Neural cell (in vitro differentiated cells): ENCODE measurements around the gene GYS2. TPM values are rescaled to one million over a fixed set of nuclear protein-coding genes. Genes with fewer than 3 reads are reported as not detected.

Experiments used
- H2AFZ ChIP-seq: fragments of 200-600, 300-800 bp; sonication (generic), shearing (Covaris generic); 2 replicates; pipeline ENCODE4 v1.6.0; 2014; ENCODE audit warnings: low read depth, mild to moderate bottlenecking, antibody characterized with exemption, low read length, moderate library complexity
- H3F3A ChIP-seq: fragments of 200-600 bp; shearing (Covaris generic); 2 replicates; pipeline ENCODE4 v1.6.1; 2016; ENCODE audit warnings: mild to moderate bottlenecking, moderate library complexity, mixed read lengths, antibody characterized with exemption, low read length; ENCODE audit not compliant: insufficient read depth, poor library complexity, severe bottlenecking
- H3K27ac ChIP-seq: fragments of 200-600, 300-800 bp; sonication (generic), shearing (Covaris generic); 2 replicates; pipeline ENCODE4 v1.5.1; 2014; ENCODE audit warnings: mild to moderate bottlenecking, low read length, moderate library complexity
- H3K27me3 ChIP-seq: fragments of 300-800, 200-600 bp; sonication (generic), shearing (Covaris generic); 2 replicates; pipeline ENCODE4 v1.6.0; 2014; ENCODE audit warnings: mild to moderate bottlenecking, low read depth, low read length, moderate library complexity; ENCODE audit not compliant: insufficient read depth
- H3K36me3 ChIP-seq: fragments of 300-800, 200-600 bp; sonication (generic), shearing (Covaris generic); 2 replicates; pipeline ENCODE4 v1.5.1; 2014; ENCODE audit warnings: mild to moderate bottlenecking, antibody characterized with exemption, low read length, moderate library complexity; ENCODE audit not compliant: insufficient read depth
- H3K4me2 ChIP-seq: fragments of 300-800, 200-600 bp; sonication (generic), shearing (Covaris generic); 2 replicates; pipeline ENCODE4 v1.6.0; 2014; ENCODE audit warnings: mild to moderate bottlenecking, low read length
- H3K4me3 ChIP-seq: fragments of 300-800, 200-600 bp; sonication (generic), shearing (Covaris generic); 2 replicates; pipeline ENCODE4 v1.5.1; 2014; ENCODE audit warnings: mild to moderate bottlenecking, low read length, moderate library complexity
- H3K79me2 ChIP-seq: fragments of 200-600 bp; shearing (Covaris generic); replicated peaks from 2 replicates; pipeline ENCODE4 v1.6.0; 2014; ENCODE audit warnings: mild to moderate bottlenecking, low read length, moderate library complexity; ENCODE audit not compliant: insufficient read depth
- H3K9ac ChIP-seq: fragments of 300-800, 200-600 bp; sonication (generic), shearing (Covaris generic); 2 replicates; pipeline ENCODE4 v1.6.1; 2016; ENCODE audit warnings: mild to moderate bottlenecking, low read length, mixed read lengths
- H3K9me2 ChIP-seq: fragments of 200-600 bp; shearing (Covaris generic); 2 replicates; pipeline ENCODE4 v1.6.1; 2016; ENCODE audit warnings: mild to moderate bottlenecking, low read length, mixed read lengths; ENCODE audit not compliant: insufficient read depth
- H3K9me3 ChIP-seq: fragments of 200-600, 300-800 bp; sonication (generic), shearing (Covaris generic); 2 replicates; pipeline ENCODE4 v1.6.1; 2016; ENCODE audit warnings: mild to moderate bottlenecking, mixed run types, low read length, moderate library complexity, mixed read lengths
- H4K20me1 ChIP-seq: fragments of 200-600 bp; shearing (Covaris generic); 2 replicates; pipeline ENCODE4 v1.6.1; 2016; ENCODE audit warnings: mild to moderate bottlenecking, mixed run types; ENCODE audit not compliant: insufficient read depth
- EP300 ChIP-seq: fragments of 450-650 bp; conservative IDR thresholded peaks from 2 replicates; pipeline ENCODE4 v1.6.1; 2014; ENCODE audit warnings: antibody characterized with exemption, mild to moderate bottlenecking, moderate library complexity; ENCODE audit not compliant: poor library complexity, severe bottlenecking
- EZH2 ChIP-seq: fragments of 200-600, 300-800 bp; shearing (Covaris generic), sonication (generic); IDR thresholded peaks from 2 replicates; pipeline ENCODE4 v1.6.1; 2014; ENCODE audit warnings: antibody characterized with exemption, low read length, borderline replicate concordance, mild to moderate bottlenecking; ENCODE audit not compliant: insufficient read depth, poor library complexity, severe bottlenecking
- MXI1 ChIP-seq: fragments of 450-650 bp; conservative IDR thresholded peaks from 2 replicates; pipeline ENCODE4 v1.6.1; 2014; ENCODE audit warnings: antibody characterized with exemption, mild to moderate bottlenecking; ENCODE audit not compliant: poor library complexity, severe bottlenecking
- POLR2AphosphoS5 ChIP-seq: IDR thresholded peaks from 2 replicates; pipeline ENCODE4 v1.6.1; 2012
- RAD21 ChIP-seq: fragments of 450-650 bp; conservative IDR thresholded peaks from 2 replicates; pipeline ENCODE4 v1.6.1; 2014; ENCODE audit warnings: antibody characterized with exemption, mild to moderate bottlenecking, moderate library complexity
- SMC3 ChIP-seq: fragments of 450-650 bp; conservative IDR thresholded peaks from 2 replicates; pipeline ENCODE4 v1.6.1; 2014; ENCODE audit warnings: antibody characterized with exemption, mild to moderate bottlenecking, moderate library complexity; ENCODE audit not compliant: poor library complexity
- TAF1 ChIP-seq: IDR thresholded peaks from 2 replicates; pipeline ENCODE4 v1.6.1; 2012; ENCODE audit warnings: low read depth
- polyA plus RNA-seq: library from polyadenylated mRNA; depleted of rRNA; stranded (reverse); fragments of >200 nt; gene quantifications from 2 replicates; pipeline ENCODE4 v1.2.3, GENCODE V29; 2014
- TF ChIP-seq, protein P1 (sequence below): IDR thresholded peaks from 2 replicates; pipeline ENCODE4 v1.6.1; 2012; ENCODE audit warnings: borderline replicate concordance
- TF ChIP-seq, protein P2 (sequence below): fragments of 450-650 bp; IDR thresholded peaks from 2 replicates; pipeline ENCODE4 v1.5.1; 2014; ENCODE audit warnings: antibody characterized with exemption, mild to moderate bottlenecking, moderate library complexity; ENCODE audit not compliant: poor library complexity, severe bottlenecking

GYS2 gene
- polyA plus RNA-seq, 1 donor from 2014 or later = not detected

DNA sequence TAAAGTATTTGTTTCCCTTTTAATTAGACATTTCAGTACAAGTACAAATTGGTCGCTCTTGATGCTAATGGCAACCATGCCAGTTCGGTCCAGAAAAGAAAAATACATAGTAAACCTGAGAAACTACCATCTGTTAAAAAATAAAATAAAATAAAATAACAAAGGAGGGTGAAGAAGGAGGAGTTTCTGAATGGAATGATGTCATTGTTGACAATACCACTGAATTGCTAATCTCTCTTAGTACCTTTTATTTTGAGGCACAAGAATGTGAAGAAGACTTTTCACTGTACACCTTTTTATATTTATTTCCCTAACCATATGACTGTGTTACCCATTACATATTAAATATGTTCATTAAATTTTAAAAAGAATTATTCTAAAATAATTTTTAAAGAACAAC lies 59.1 kb downstream of the GYS2 start:
- H3F3A ChIP-seq = no peaks in the 10 kb centered on the region
- H3K9me2 ChIP-seq = no peaks in the 10 kb centered on the region
- H4K20me1 ChIP-seq = no peaks in the 10 kb centered on the region
- H3K4me2 ChIP-seq = no peak overlapping the region
- no peaks in the 10 kb centered on the region for H3K9me3 ChIP-seq
- H3K4me3 ChIP-seq = no peak overlapping the region
- no peak overlapping the region for H3K9ac ChIP-seq
- TF ChIP-seq EP300 (no peak), TAF1 (no peak)
- no peaks in the 10 kb centered on the region for H3K36me3 ChIP-seq
- H3K27me3 ChIP-seq = no peaks in the 10 kb centered on the region
- H2AFZ ChIP-seq = no peak overlapping the region
- H3K79me2 ChIP-seq = no peaks in the 10 kb centered on the region
- no peak overlapping the region for H3K27ac ChIP-seq

DNA sequence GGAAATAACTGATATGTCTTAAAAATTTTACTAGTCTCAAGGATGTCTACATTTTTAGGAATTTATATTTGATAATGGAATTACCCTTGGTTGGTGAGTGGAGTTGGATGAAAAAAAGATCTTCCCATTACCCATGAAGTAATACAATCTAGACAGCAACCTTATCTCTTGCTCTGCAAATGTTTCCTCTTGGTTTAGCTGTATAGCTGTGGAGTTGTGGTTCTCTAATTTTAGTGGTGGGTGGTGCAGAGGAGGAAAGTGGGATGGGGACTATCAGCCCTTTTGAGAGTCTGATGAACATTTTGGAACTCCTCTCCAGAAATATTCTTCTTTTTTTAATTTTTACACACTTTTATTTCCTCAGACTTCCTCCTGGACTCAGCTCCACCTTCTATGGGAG lies 61.5 kb downstream of the GYS2 start:
- no peak overlapping the region for H3K27ac ChIP-seq
- no peaks in the 10 kb centered on the region for H3K9me2 ChIP-seq
- H3K79me2 ChIP-seq = no peaks in the 10 kb centered on the region
- no peak overlapping the region for H3K4me2 ChIP-seq
- H3K36me3 ChIP-seq = no peaks in the 10 kb centered on the region
- no peak overlapping the region for H2AFZ ChIP-seq
- no peaks in the 10 kb centered on the region for H4K20me1 ChIP-seq
- H3K27me3 ChIP-seq = no peaks in the 10 kb centered on the region
- no peak overlapping the region for H3K9ac ChIP-seq
- H3K9me3 ChIP-seq = no peaks in the 10 kb centered on the region
- no peak overlapping the region for H3K4me3 ChIP-seq
- no peaks in the 10 kb centered on the region for H3F3A ChIP-seq
- TF ChIP-seq RAD21 (no peak), EZH2 (no peak), TAF1 (no peak), EP300 (no peak), MXI1 (no peak), POLR2AphosphoS5 (no peak), SMC3 (no peak)
- TF ChIP-seq, protein P1, sequence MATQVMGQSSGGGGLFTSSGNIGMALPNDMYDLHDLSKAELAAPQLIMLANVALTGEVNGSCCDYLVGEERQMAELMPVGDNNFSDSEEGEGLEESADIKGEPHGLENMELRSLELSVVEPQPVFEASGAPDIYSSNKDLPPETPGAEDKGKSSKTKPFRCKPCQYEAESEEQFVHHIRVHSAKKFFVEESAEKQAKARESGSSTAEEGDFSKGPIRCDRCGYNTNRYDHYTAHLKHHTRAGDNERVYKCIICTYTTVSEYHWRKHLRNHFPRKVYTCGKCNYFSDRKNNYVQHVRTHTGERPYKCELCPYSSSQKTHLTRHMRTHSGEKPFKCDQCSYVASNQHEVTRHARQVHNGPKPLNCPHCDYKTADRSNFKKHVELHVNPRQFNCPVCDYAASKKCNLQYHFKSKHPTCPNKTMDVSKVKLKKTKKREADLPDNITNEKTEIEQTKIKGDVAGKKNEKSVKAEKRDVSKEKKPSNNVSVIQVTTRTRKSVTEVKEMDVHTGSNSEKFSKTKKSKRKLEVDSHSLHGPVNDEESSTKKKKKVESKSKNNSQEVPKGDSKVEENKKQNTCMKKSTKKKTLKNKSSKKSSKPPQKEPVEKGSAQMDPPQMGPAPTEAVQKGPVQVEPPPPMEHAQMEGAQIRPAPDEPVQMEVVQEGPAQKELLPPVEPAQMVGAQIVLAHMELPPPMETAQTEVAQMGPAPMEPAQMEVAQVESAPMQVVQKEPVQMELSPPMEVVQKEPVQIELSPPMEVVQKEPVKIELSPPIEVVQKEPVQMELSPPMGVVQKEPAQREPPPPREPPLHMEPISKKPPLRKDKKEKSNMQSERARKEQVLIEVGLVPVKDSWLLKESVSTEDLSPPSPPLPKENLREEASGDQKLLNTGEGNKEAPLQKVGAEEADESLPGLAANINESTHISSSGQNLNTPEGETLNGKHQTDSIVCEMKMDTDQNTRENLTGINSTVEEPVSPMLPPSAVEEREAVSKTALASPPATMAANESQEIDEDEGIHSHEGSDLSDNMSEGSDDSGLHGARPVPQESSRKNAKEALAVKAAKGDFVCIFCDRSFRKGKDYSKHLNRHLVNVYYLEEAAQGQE = no peak
- TF ChIP-seq, protein P2, sequence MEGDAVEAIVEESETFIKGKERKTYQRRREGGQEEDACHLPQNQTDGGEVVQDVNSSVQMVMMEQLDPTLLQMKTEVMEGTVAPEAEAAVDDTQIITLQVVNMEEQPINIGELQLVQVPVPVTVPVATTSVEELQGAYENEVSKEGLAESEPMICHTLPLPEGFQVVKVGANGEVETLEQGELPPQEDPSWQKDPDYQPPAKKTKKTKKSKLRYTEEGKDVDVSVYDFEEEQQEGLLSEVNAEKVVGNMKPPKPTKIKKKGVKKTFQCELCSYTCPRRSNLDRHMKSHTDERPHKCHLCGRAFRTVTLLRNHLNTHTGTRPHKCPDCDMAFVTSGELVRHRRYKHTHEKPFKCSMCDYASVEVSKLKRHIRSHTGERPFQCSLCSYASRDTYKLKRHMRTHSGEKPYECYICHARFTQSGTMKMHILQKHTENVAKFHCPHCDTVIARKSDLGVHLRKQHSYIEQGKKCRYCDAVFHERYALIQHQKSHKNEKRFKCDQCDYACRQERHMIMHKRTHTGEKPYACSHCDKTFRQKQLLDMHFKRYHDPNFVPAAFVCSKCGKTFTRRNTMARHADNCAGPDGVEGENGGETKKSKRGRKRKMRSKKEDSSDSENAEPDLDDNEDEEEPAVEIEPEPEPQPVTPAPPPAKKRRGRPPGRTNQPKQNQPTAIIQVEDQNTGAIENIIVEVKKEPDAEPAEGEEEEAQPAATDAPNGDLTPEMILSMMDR = no peak

DNA sequence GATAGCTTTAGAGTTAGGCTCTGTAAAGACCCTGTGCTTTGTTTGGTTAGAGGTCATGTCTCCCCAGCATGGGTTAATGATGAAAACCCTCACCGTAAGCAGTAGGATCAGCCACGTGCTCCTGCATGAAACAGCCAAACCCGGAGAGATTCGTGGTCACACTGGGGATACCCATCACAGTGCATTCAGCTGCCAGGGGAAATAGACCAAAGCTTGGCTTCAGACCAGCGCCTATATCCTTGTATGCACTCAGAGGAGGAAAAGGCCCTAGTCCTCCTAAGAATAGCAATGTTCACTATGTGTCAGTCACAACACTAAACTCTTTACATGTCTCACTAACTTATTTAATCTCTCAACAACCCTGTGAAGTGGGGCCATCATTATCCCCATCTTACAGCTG lies 62.2 kb downstream of the GYS2 start:
- H3K9me3 ChIP-seq = no peaks in the 10 kb centered on the region
- H3K27ac ChIP-seq = no peak overlapping the region
- H3K27me3 ChIP-seq = no peaks in the 10 kb centered on the region
- H3F3A ChIP-seq = no peaks in the 10 kb centered on the region
- no peak overlapping the region for H3K9ac ChIP-seq
- H3K4me3 ChIP-seq = no peak overlapping the region
- H3K79me2 ChIP-seq = no peaks in the 10 kb centered on the region
- H2AFZ ChIP-seq = no peak overlapping the region
- no peaks in the 10 kb centered on the region for H4K20me1 ChIP-seq
- no peaks in the 10 kb centered on the region for H3K36me3 ChIP-seq
- H3K9me2 ChIP-seq = no peaks in the 10 kb centered on the region
- TF ChIP-seq EP300 (no peak), RAD21 (no peak), POLR2AphosphoS5 (no peak)
- H3K4me2 ChIP-seq = no peak overlapping the region
